ENCODE results near the gene MRPS27.

DNA sequence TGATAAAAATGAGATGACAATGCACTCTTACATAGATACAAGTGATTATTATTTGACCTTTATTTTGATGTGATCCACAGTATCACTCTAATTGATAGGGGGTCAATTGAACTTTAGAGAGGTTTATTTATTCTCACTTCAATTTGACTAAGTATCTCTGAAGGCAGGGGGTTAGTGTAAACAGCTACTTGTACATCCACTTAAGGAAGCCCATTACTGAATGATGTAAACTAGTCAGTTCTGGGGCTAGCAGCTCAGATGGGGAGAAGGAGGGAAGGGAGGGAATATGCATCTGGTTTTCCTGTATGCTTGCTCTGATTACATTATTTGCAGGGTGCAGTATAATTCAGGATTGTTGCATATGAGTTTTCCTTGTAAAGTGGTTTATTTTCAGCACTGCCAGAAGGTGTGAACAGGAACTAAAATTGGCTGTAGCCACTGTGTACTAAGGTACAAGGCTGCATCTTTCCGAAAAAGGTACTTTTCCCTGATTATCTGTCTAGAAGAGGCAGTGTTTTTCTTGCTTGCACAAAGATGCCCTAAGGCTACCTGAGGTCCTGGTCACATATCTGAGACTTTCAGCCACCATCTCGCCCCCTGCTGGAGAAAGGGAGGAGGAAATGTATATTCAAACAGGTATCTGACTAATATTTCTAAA lies 51.2 kb downstream of the MRPS27 start:
- TF ChIP-seq CTCF (IDR thresholded peaks at IDR 0.05; ENCODE audit: insufficient read depth, low read depth, low read length) = peak; percentile 69
- TF ChIP-seq EZH2 (IDR thresholded peaks at IDR 0.05; ENCODE audit: insufficient read depth, low read length) = no peak
